Thoracic aorta (tissue), 2 donors: ENCODE data around the gene CD247. TPM values are rescaled to one million over a fixed set of nuclear protein-coding genes. Genes with fewer than 3 reads are reported as not detected.

ENCODE experiments used
- ATAC-seq: fragments of 150-250 bp; one replicate; pipeline ENCODE4 v1.8.0; 2017; ENCODE audit warnings: low read depth; ENCODE audit not compliant: insufficient number of reproducible peaks, low FRiP score
- DNase-seq: peaks from one replicate; pipeline ENCODE4 v3.0.0-alpha.2; 2020; ENCODE audit warnings: low spot score
- H3K27ac ChIP-seq, 2 donors: fragments of 200-600 bp; sonication (generic); 1 replicate in 1 of 2; 2 replicates in 1 of 2; pipeline ENCODE4 v1.5.1; 2016; ENCODE audit warnings: mild to moderate bottlenecking in 2 of 2, moderate library complexity in 2 of 2
- H3K27me3 ChIP-seq: fragments of 200-600 bp; sonication (generic); replicated peaks from 2 replicates; pipeline ENCODE4 v1.6.0; 2016; ENCODE audit warnings: mild to moderate bottlenecking; ENCODE audit not compliant: insufficient read depth
- H3K36me3 ChIP-seq: fragments of 200-600 bp; sonication (generic); one replicate; pipeline ENCODE4 v1.5.1; 2016
- H3K4me1 ChIP-seq, 2 donors: fragments of 200-600 bp; sonication (generic); 1 replicate in 1 of 2; 2 replicates in 1 of 2; pipeline versions ENCODE4 v1.5.1 to v1.6.0; 2016; ENCODE audit warnings: low read depth in 2 of 2, mild to moderate bottlenecking in 1 of 2; ENCODE audit not compliant: control insufficient read depth in 1 of 2
- H3K4me3 ChIP-seq: fragments of 200-600 bp; sonication (generic); 2 replicates; pipeline ENCODE4 v1.5.1; 2016; ENCODE audit warnings: mild to moderate bottlenecking
- H3K9me3 ChIP-seq: fragments of 200-600 bp; sonication (generic); 2 replicates; pipeline ENCODE4 v1.5.1; 2016
- CTCF ChIP-seq: fragments of 200-600 bp; sonication (generic); IDR thresholded peaks from one replicate; pipeline ENCODE4 v1.5.1; 2019; ENCODE audit warnings: antibody characterized with exemption
- total RNA-seq, 2 donors: library from RNA; depleted of rRNA; stranded (reverse); fragments of >200 nt; gene quantifications; one replicate each; pipeline versions ENCODE4 v1.1.0 to v1.2.3, GENCODE V29; 2016

Gene CD247
- total RNA-seq, 2 donors from 2014 or later = 1.6 to 8.5 TPM

GRCh38 chr1:167526667-167527383 is 8.5 kb upstream of the CD247 start:
- TF ChIP-seq CTCF = no peak
- Histone ChIP-seq H3K4me3 (no peak overlapping the region), H3K27me3 (no peaks in the 10 kb centered on the region), H3K27ac (no peak overlapping the region), H3K4me1 (no peaks in the 10 kb centered on the region), H3K36me3 (no peaks in the 10 kb centered on the region), H3K9me3 (no peaks in the 10 kb centered on the region)
- ATAC-seq (no peak), DNase-seq (no peak)

DNA sequence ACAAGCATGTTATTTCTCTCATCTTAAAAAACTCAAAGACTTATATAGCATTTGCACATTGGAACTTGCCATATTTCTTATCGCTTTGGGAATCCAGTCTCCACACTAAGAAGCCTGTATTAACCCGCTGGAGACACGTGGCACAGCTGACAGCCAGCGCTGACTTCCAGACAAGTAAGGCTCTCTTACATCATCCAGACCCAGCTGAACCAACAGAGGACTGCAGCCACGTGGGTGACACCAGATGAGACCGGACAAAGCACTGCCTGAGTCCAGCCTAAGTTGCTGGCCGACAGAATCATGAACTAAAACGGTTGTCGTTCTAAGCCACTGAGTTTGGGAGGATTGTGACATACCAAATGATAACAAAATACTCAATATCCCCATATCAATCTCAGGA is 6.3 kb upstream of the CD247 start:
- no peaks in the 10 kb centered on the region for H3K36me3 ChIP-seq
- DNase-seq (no peak), ATAC-seq (no peak)
- H3K27ac ChIP-seq = no peak overlapping the region
- no peaks in the 10 kb centered on the region for H3K9me3 ChIP-seq
- H3K4me1 ChIP-seq = no peaks in the 10 kb centered on the region
- no peak overlapping the region for H3K4me3 ChIP-seq
- no peak for TF ChIP-seq CTCF
- H3K27me3 ChIP-seq = no peaks in the 10 kb centered on the region

DNA sequence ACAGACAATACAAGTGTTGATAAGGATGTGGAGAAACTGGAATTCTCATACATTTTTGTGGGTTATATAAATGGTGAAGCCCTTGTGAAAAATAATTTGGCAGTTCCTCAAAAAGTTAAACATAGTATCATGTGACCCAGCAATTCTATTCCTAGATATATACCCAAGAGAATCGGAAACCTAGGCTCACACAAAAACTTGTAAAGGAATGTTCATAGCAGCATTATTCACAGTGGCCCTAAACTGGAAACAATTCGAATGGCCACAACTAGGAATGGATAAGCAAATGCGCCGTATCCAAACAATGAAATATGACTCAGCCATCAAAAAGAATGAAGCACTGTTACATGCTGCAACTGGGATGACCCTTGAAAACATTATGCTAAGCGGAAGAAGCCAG is 3.9 kb upstream of the CD247 start:
- Histone ChIP-seq H3K27me3 (no peaks in the 10 kb centered on the region), H3K9me3 (no peaks in the 10 kb centered on the region), H3K4me1 (no peaks in the 10 kb centered on the region), H3K4me3 (no peak overlapping the region), H3K27ac (no peak overlapping the region), H3K36me3 (no peaks in the 10 kb centered on the region)
- DNase-seq (no peak), ATAC-seq (no peak)
- TF ChIP-seq CTCF = no peak

DNA sequence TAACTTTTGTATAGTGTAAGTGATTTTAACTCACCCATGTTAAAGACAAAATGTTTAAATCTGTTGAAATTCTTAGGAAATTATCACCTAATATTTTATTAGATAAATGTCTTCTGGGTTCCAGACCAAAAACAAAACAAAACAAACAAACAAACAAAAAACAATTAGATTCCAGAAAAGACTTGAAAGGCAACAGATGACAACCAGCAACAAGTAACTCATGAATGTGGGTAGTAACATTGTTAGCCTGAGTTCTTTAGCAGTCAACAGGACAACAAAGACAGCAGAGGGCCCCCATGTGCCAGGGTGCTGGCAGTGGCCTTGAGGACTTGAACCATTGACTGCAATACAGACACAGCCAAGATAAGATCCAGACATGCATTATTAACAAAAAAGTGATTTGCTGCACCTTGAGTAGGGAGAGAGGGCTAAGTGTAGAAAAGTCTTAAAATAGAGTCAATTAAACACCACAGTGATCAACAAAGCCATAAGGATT is 2.4 kb upstream of the CD247 start:
- H3K4me1 ChIP-seq = no peaks in the 10 kb centered on the region
- no peak overlapping the region for H3K27ac ChIP-seq
- TF ChIP-seq CTCF = no peak
- no peak overlapping the region for H3K4me3 ChIP-seq
- no peaks in the 10 kb centered on the region for H3K36me3 ChIP-seq
- ATAC-seq (no peak), DNase-seq (no peak)
- H3K27me3 ChIP-seq = no peaks in the 10 kb centered on the region
- no peaks in the 10 kb centered on the region for H3K9me3 ChIP-seq

GRCh38 chr1:167517535-167518330 is 596 bp downstream of the CD247 start:
- peak overlapping the region; percentile 26 for H3K4me3 ChIP-seq
- H3K27me3 ChIP-seq = no peaks in the 10 kb centered on the region
- TF ChIP-seq CTCF = no peak
- ATAC-seq (no peak), DNase-seq (no peak)
- no peaks in the 10 kb centered on the region for H3K36me3 ChIP-seq
- H3K27ac ChIP-seq = no peak overlapping the region
- H3K4me1 ChIP-seq = no peaks in the 10 kb centered on the region
- H3K9me3 ChIP-seq = no peaks in the 10 kb centered on the region
